GM19035 (cell line): Measurements from ENCODE around the gene TUBA3D.
"Not testable (repeated sequence)": the region's sequence is repeated elsewhere in the genome, so short reads cannot be mapped to it uniquely, and the experiment has no call there.

ENCODE experiments used
- ATAC-seq: cut with Tn5 transposase; IDR thresholded peaks from one replicate; pipeline ENCODE4 v1.9.1; 2021; ENCODE audit not compliant: unreplicated experiment

Gene TUBA3D

DNA sequence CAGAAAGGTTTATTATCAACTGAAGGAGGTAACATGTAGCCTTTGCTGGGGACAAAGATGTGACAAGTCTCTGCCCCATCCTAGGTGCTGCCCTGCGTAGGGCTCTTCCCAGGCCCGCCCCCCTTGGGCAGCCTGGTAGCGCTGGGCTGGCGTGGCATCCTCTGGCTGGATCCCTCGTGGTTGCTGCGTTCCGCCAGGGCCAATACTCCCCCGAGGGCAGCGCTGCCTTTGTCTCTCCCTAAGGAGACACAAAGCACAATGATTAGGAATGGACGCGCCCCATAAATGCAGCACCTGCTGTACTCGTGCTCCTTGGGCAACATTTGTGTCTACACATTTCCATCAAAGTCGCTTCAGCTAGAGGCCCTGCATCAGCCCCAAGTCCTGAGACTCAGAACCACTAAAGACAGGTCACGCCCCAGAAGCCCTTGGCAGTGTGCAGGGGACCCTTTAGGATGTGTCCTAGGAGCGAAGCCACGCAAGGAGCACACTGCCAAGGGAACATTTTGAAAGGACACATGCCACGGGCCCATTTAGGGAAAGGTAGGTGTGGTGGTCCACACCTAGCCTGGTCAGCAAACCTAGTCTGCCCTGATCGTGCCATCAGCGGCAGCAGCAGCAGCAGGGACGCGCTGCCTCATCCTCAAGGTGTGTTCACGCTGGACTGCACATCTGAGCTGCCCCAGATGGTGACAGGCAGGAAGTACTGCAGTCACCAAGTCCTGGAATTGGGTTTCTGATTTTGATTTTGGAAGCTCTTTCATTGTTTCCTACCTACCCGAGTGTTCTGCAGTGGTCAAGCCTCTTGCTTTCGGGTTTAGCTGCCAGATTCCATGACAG is 8.3 kb downstream of the TUBA3D start:
- ATAC-seq = not testable (repeated sequence)

DNA sequence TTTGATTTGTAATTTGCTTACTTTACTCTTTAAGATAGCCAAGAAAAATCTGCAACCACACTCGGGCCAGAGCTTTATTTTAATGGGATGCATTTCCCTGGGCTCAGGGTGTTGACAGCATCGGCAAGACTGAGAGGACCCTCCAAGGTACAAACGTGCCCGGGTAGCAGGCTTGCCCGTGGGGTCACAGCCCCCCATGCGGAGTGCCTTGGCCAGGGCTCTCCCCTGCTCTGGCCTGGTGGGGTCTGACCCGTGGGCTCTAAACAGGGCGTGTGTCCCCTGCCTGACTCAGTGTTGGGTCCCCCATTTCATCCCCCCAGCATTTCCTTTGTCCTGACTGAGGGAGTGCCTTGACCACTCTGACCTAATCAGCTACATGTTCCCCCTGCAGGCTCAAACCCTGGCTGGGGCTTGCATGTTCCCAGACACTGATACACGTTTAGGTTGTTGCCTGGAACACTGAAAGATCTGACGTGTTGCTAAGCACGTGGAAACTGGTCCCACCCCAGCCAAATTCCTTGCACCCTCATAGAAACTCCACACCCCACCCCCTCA is 9.1 kb downstream of the TUBA3D start:
- ATAC-seq = not testable (repeated sequence)

DNA sequence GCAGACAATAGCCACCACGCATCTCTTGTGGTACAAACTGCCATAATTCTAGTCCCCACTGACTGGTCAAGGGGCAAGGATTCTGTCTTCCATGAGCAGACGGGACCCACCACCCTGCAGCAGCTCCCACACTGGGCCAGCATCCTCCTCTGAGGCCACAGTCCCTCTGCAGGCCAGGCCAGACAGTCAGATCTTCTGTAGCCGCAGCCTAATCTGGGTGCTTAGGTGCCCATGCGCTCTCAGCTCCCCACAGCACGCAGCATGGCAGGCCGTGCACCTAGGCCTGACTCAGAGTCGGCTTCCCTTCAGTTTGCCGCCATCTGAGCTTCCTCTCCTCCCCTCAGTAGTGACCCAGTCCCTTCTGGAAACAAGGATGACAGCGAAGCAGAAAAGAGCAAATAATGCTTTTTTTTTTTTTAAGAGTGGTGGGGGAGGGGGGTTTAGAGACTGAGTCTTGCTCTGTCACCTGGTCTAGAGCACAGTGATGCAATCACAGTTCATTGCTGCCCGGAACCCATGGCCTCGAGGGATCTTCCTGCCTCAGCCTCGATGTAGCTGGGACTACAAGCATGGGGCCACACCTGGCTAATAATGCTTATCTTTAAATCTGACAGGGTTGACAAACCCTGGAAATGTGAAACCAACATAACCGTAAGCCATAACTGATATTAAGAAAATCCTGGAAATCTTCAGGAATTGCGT is 10.4 kb downstream of the TUBA3D start:
- ATAC-seq = not testable (repeated sequence)

DNA sequence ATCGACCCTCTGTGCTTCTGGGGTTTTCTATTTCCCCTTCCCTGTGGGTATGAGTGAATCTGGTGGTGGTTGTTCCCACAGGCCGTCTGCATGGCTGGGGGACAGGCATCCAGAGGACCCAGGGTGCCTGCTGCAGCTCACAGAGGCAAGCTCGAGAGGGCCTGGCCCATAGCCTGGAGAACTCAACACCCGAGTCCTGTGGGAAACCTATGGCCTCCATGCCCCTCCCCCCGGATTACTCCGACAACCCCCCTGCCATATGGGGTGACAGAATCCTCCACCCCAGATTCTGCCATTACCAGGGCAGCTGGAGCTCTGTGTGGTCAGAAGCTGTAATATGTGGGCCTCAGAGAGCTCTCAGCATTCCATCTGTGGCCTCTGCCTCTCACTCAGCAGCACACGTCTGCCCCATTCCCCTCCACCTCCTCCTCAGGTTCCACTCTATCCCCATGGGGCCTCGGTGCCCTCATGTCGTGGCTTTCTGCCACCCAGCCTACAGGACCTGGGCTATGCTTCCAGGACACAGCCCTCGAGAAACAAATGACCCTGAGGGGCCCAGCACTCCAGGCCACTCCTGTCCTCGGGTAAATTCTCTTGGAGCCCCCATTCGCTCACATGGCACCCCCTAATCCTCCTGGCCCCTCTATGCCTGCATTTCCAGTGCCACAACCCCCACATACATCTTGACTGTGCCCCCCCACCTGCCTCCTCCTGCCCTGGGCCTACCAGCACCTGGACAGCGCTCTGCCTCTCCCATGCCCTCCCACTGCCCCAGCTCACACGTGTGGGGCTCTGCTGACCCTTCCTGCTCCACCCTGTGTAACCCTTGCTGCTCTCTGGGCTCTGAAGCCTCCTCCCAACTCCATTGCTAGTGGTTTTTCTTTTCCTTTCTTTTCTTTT is 12.6 kb downstream of the TUBA3D start:
- ATAC-seq = no peak

DNA sequence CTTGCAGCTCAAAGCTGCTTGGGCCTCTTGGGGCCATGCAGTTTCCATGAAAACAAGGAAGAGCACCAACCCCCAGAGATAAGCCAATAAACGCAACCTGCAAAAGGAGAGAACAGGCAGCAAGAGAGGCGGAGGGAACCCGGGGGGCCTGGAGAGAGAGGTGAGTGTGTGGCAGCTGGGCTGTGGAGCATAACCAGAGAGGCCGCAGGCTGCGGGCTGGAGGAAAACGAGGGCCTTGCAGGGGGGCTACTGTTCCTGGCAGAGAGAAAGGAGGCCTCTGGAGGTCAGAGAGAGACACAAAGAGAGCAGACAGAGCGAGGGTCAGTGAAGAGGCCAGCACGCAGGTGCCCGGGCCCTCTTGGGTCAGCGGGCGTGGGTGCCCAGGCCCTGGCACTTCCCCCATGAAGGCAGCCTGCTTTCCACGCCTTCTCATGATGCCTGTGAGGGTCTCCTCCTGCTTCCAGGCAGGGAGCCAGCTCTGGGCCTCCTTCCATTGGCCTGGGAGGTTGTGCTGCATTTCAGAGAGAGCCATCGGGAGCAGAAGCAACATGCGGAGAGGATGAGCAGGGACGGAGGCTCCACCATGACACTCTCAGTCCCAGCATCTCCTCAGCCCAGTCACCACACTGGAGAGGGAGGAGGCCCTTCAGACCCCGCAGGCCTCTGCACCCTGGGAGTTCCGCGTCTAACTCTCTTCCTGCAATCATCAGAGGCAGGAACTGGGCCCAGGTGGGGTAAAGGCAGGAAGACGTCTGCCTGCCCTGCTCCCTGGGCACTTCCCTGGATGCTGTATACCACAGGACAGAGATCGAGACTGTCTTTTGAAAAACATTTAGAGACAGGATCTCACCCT is 14.9 kb downstream of the TUBA3D start:
- not testable (repeated sequence) for ATAC-seq

DNA sequence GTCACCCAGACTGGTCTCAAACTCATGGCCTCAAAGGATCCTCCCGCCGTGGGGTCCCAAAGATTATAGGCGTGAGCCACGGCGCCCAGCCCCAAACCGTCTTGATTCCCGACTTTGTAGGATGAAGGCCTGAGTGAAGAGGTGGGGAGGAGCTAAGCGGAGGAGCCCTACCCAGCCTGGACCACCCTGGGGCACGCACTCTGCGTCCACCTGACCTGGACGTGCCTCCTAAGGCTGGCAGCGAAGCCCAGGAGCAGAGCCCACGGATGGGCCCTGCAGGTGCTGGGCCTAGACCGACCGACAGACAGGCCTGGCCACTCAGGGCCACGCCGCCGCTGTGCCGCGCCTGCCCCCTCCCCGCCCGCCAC is 15.5 kb downstream of the TUBA3D start:
- peak; percentile 12 for ATAC-seq

DNA sequence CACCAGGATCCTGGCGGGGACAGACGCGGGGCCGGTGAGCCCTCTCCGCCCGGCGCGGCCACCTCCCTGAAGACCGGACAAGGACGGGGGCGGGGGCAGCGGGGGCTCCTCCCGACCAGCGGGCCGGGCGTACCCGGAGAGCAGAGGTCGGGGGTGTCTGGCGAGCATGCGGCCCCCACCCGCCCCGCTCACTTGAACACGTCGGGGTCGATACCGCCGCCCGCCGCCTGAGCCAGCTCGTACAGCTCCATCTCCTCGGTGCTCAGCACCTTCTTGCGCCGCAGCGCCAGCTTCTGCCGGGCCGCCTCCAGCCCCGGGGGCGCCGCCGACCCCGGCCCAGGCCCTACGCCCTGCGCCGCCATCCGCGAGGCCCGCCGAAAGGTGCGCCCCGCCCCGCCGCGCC is 16.1 kb downstream of the TUBA3D start, which contains the start of gene MZT2A:
TSS of gene MZT2A (minus strand) at position 383 of the 403 bp plus-strand sequence. CDS start at position 362, 21 bp downstream.
- peak; percentile 6 for ATAC-seq

DNA sequence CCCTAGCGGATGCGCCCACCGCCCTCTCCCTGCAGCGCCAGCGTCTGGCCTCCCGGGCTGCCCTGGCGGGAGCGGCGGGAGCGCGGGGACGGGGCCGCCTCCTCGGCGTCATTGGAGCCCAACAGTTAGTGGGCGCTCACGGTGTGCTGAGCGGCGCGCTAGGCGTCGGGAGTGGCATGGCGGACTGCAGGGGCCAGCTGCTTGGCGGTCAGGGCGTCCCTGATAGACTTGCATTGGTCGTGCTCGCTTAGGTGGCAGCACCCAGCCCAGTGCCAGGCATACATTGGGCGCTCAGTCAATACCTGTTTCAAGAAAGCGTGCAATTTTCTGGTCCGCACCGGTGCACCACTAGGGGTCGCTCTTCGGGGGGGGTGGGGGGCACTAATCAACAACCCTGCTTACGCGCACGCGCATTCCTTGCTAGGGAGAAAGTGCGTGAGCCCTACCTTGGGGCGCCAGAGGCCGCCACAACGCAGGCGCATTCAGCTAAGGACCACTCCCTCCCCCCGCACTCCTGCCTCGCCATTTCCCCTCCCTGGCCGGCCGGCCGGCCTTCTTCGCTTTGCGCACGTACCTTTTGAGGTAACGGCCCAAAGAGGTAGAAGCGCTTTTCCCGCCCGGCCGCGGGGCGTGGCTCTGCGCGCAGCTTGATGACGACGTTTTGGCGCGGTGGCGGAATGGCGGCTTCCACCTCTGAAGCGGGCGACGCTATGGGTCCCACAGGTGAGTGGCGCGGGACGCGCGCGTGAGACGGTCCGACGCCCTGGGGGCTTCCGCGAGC is 16.7 kb downstream of the TUBA3D start:
- peak; percentile 75 for ATAC-seq

DNA sequence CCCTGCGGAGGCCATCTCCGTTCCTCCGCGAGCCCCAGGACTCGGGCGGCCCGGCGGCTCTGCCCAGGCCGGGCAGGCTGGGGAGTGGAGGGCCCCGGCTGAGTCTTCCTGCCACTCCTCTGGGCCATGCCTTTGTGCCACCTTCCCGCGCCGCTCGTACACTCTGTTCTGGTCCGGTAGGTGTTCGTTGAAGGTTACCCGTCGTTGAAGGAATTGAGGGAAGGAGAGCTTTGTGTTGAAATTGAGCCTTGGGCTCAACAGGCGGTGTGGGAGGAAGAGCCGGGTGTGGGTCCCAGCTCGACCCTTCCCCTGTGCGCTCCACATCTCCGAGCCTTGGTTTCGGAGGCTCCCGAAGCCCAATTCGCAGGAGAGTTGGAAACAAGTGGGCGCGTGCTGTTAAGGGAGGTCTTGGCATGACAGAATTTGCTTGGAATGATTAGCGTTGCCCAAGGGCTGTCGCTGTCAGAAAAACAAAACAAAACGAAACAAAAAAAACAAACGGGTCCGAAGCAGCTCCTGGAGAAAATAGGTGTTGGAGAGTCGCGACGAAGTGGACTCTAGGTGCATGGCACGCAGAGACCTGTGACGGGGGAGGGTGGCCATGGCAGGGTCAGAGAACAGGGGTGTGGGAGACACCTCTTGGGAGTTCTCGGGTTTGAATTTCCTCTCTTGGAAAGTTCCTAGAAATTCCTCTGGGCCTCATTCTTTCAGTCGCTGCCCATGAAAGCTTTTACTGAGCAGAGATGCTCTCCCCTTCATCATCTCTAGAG is 17.5 kb downstream of the TUBA3D start:
- peak; percentile 20 for ATAC-seq

DNA sequence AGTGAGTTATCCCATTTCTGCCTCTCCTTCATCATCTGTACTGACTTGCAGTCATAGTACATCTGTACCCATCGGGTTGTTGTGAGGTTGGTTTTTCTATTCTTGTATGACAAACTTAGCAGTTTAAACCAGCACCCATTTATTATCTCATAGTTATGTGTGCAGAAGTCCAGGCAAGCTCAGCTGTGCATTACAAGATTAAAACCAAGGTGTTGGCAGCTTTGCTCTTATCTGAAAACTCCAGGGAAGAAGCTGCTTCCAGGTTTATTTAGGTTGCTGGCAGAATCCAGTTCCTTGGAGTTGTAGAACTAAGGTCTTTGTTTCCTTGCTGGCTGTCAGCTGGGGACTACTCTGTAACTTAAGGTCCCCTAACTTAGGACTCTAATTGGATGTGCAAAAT is 19.6 kb downstream of the TUBA3D start:
- ATAC-seq = not testable (repeated sequence)

DNA sequence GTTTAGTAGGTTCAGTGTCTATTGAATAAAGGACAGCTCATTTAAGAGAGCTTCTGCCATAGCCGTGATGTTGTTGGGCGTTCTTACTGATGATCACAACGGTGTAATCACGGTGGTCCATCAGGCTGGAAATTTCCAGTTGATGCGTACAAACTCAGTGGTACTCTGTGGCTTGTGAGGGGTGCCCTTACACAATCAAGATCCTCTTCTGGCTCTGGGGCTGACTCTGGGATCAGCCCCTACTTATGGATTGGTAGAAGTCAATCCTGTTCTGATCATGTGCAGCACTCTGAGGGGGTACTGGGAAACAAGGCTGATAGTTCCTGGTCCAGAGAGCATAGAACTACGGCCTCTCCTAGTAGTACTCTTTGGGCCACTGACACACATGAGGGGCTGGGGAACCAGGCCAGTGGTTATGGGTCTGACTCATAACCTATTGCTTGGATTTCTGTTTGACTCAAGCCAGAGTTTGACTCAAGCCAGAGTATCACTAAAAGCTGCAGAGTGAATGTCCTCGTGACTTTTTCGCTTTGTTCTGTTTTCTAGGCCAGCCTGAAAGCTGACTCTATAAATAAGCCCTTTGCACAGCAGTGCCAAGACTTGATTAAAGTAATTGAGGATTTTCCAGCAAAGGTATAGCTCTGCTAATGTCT is 22.5 kb downstream of the TUBA3D start:
- peak; percentile 90 for ATAC-seq

DNA sequence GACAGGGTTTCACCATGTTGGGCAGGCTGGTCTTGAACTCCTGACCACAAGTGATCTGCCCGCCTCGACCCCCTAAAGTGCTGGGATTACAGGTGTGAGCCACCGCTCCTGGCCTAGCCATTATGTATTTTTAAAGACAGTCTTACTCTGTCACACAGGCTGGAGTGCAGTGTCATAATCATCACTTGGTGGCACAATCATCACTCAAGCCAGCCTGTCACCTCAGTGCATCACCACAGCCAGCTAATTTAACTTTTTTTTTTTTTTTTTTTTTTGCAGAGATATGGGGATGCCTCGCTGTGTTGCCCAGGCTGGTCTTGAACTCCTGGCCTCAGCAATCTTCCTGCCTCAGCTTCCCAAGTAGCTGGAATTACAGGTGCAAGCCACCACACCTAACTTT is 27.7 kb downstream of the TUBA3D start:
- not testable (repeated sequence) for ATAC-seq

DNA sequence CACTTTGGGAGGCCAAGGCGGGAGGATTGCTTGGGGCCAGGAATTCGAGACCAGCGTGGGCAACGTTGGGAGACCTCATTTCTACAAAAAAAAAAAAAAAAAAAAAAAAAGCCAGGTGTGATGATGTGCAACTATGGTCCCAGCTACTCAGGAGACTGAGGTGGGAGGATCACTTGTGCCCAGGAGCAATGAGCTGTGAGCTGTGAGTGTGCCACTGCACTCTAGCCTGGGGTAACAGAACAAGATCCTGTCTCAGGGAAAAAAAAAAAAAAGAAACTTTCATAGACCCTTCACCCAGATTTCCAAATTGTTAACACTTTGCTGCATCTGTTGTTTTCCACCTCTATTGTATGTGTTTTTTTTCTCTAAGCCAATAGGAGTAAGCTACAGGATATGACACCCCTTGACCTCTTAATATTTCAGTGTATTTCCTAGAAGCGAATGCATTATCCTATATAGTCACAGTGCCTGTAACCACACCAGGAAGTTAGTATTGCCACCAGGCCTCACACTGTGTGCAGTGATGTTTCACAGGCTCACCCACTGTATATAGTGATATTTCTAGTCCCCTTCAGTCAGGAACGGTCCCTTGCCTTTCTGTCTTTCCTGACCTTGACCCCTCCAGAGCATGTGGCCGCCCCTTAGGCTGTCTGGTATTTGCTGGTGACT is 28.3 kb downstream of the TUBA3D start:
- ATAC-seq = not testable (repeated sequence)

DNA sequence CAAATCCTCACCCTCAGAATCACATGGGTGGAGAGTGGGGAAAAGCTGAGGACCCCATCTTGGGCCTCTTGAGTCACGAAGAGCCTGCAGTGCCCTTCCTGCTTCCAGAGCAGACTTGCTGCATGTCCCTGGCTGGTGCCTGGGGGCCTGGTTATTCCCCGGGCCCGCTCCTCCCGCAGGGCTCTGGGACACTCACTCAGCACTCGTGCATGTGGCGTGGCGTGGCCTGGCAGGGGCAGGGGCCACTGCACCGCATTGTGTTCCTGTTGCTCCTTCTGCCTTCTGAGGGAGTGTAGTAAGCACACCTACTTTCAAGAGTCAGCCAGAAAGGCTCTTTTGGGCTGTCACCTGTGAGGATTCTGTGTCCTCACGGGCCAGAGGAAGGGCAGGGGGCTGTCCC is 33.7 kb downstream of the TUBA3D start:
- ATAC-seq = no peak

DNA sequence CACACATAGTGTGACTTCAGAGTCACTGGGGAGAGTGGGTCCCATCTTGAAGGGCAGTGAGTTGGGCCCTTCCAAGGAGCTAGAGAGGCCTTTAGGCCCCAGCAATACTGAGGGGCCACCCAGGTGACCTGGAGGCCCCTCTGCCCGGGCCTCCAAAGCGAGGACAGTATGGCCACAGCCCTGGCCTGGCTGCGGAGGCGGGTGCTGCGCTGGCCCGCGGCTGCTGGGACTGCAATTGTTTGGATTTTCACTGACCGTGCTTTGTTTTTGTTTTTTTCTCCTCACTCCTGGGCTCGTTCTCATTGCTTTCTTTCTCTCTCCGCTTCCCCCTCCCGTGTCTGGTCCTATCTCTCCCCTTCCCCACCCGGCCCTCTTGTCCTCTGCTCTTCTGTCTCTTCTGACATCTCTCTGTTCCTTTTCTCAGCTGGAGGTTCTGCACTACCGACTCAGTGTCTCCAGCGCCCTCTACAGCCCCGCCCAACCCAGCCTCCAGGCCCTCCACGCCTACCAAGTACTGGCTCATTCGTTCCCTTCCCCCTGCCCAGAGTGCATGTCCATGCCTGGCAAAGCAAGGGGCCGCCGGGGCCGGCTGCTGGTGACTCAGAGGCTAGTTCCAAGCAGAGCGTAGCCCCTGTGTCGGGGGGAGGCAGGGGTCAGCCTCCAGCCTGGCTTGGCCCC is 35.5 kb downstream of the TUBA3D start:
- ATAC-seq = not testable (repeated sequence)

DNA sequence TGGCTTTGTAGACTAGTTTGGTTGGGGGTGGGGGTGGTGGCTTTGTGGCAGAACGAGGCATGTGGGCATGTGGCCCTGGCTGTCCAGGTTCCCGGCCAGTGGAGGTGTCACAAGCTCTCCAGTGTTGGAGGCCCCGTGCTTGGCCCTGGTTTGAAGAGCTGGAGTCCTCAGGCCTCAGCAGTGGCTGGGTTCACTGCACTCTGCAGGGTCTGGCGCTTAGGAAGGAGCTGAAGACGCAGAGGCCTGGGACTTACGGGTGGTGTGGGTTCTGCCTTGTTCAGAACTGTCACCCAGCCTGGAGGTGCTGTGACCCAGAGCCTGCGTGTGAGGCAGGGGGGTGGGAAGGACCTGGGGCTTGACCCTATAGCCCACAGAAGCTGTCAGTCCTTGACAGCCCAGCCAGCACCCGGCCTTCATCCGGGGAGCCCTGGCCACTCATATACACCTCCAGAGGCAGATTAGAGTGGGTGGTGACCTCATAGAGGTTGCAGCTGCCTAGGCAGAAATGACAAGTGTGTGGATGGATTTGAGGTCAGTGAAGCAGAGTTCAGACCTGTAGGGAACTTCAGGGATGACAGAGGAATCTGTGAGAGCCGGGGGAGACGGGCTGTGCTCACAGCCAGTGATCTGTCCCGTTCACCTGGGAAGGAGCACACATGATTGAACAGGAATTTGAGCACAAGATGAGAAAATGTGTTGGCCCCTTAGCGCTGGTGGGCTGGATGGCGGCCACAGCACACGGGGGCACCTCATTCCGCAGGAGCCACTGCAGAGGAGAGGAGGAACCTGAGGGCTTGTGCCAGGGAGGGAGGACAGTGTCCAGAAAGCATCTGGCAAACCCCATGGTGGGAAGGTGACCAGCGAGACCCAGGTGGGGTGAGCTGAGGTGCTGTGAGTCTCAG is 36.3 kb downstream of the TUBA3D start:
- not testable (repeated sequence) for ATAC-seq
